ENCODE measurements around the gene NFIX. TPM values are rescaled to one million over a fixed set of nuclear protein-coding genes. Genes with fewer than 3 reads are reported as not detected.

NFIX gene
- total and polyA plus RNA-seq, 2 of the 13 experiments (the other 11 are each of a cell fraction or from before 2014, with no cell fraction given), result 3.4 to 5.4 TPM

- TF ChIP-seq ZNF646 (CRISPR knock-in tag; IDR thresholded peaks at IDR 0.05) (peak; percentile 85), NRL (CRISPR knock-in tag; IDR thresholded peaks at IDR 0.05; ENCODE audit: borderline replicate concordance) (no peak), XBP1 (CRISPR knock-in tag; IDR thresholded peaks at IDR 0.05) (no peak), ARID4A (CRISPR knock-in tag; IDR thresholded peaks at IDR 0.05; ENCODE audit: borderline replicate concordance) (peak; percentile 63), ZBTB3 (CRISPR knock-in tag; IDR thresholded peaks at IDR 0.05; ENCODE audit: borderline replicate concordance, low read depth) (no peak), MAF1 (CRISPR knock-in tag; IDR thresholded peaks at IDR 0.05; ENCODE audit: borderline replicate concordance) (no peak), ZNF7 (CRISPR knock-in tag; IDR thresholded peaks at IDR 0.05) (no peak)
- TF ChIP-seq, protein P1, sequence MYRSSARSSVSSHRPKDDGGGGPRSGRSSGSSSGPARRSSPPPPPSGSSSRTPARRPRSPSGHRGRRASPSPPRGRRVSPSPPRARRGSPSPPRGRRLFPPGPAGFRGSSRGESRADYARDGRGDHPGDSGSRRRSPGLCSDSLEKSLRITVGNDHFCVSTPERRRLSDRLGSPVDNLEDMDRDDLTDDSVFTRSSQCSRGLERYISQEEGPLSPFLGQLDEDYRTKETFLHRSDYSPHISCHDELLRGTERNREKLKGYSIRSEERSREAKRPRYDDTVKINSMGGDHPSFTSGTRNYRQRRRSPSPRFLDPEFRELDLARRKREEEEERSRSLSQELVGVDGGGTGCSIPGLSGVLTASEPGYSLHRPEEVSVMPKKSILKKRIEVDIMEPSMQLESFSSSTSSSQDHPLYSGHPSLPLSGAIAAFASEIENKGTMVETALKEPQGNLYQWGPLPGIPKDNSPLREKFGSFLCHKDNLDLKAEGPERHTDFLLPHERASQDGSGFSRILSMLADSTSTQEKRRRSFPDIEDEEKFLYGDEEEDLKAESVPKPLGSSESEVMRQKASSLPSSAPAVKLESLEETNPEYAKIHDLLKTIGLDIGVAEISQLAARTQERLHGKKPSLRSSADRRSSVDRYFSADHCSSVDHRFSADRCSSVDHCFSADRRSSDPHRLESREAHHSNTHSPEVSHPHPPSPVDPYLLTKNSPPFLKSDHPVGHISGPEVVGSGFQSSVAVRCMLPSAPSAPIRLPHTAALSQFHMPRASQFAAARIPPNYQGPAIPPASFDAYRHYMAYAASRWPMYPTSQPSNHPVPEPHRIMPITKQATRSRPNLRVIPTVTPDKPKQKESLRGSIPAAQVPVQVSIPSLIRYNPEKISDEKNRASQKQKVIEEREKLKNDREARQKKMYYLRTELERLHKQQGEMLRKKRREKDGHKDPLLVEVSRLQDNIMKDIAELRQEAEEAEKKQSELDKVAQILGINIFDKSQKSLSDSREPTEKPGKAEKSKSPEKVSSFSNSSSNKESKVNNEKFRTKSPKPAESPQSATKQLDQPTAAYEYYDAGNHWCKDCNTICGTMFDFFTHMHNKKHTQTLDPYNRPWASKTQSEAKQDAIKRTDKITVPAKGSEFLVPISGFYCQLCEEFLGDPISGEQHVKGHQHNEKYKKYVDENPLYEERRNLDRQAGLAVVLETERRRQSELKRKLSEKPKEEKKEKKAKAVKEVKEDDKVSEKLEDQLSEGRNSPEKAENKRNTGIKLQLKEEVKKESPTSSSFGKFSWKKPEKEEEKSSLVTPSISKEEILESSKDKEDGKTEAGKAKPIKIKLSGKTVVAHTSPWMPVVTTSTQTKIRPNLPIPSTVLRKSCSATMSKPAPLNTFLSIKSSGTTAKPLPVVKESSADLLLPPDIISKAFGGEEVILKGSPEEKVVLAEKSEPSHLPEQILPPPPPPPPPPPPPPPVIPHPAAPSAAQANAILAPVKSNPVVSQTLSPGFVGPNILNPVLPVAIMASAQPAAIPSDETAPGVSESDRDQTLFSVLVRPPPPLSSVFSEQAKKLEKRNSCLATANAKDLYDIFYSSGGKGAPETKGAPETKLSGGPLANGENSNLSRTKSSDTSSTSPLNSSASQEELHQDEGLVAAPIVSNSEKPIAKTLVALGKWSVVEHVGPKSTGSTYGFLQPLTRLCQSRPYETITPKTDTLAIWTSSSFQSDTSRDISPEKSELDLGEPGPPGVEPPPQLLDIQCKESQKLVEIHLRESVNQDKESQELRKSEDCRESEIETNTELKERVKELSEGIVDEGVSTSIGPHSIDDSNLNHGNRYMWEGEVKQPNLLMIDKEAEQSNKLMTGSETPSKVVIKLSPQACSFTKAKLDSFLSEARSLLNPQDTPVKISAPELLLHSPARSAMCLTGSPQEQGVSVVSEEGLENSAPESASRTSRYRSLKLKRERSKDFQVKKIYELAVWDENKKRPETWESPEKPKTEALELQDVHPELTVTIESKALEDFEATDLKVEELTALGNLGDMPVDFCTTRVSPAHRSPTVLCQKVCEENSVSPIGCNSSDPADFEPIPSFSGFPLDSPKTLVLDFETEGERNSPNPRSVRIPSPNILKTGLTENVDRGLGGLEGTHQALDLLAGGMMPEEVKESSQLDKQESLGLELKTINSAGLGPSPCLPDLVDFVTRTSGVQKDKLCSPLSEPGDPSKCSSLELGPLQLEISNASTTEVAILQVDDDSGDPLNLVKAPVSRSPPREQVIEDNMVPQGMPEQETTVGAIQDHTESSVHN (CRISPR knock-in tag; IDR thresholded peaks at IDR 0.05), result no peak
Observed at GRCh38 chr19:12995596-12996405, 526 bp downstream of the NFIX start (continued).
